Natural killer cell (primary cell): Measurements from ENCODE around the gene GRK2. TPM values are rescaled to one million over a fixed set of nuclear protein-coding genes. Genes with fewer than 3 reads are reported as not detected.

ENCODE experiments used
- ATAC-seq, 3 donors: fragments of 150-1000 bp in 2 of 3; fragments of 200-7000 bp in 1 of 3; cut with Tn5 transposase; 1 replicate in 1 of 3; 2 replicates in 2 of 3; pipeline ENCODE4 v1.10.0; 2021; ENCODE audit warnings: mild to moderate bottlenecking in 2 of 3, moderate library complexity in 2 of 3
- DNase-seq, 2 donors: peaks; one replicate each; pipeline versions ENCODE4 v3.0.0 to v3.0.0-alpha.2; 2013 to 2021; ENCODE audit warnings: mixed read lengths in 1 of 2
- H3K27ac ChIP-seq: one replicate; pipeline ENCODE4 v1.5.1; 2013; ENCODE audit warnings: mild to moderate bottlenecking, low read length
- H3K27me3 ChIP-seq: one replicate; pipeline ENCODE4 v1.6.1; 2013; ENCODE audit warnings: low read length; ENCODE audit not compliant: control insufficient read depth, insufficient read depth
- H3K36me3 ChIP-seq: one replicate; pipeline ENCODE4 v1.6.1; 2013; ENCODE audit warnings: low read length; ENCODE audit not compliant: control insufficient read depth, insufficient read depth
- H3K4me1 ChIP-seq: one replicate; pipeline ENCODE4 v1.6.1; 2013; ENCODE audit warnings: low read length; ENCODE audit not compliant: control insufficient read depth, insufficient read depth
- H3K4me3 ChIP-seq: one replicate; pipeline ENCODE4 v1.5.1; 2013; ENCODE audit warnings: low read length
- H3K9me3 ChIP-seq: one replicate; pipeline ENCODE4 v1.6.1; 2013; ENCODE audit warnings: low read length; ENCODE audit not compliant: control insufficient read depth, insufficient read depth
- H3K27ac Mint-ChIP-seq, 2 donors: one replicate each; pipeline ENCODE4 v1.8.0; 2022; ENCODE audit warnings: mild to moderate bottlenecking in 2 of 2, mixed read lengths in 2 of 2, moderate library complexity in 1 of 2
- H3K27me3 Mint-ChIP-seq, 2 donors: one replicate each; pipeline ENCODE4 v1.8.0; 2022; ENCODE audit warnings: low read depth in 2 of 2, mixed read lengths in 2 of 2
- H3K36me3 Mint-ChIP-seq: one replicate; pipeline ENCODE4 v1.8.0; 2022; ENCODE audit warnings: mixed read lengths
- H3K4me1 Mint-ChIP-seq, 2 donors: one replicate each; pipeline ENCODE4 v1.8.0; 2022; ENCODE audit warnings: mixed read lengths in 2 of 2
- H3K4me3 Mint-ChIP-seq: one replicate; pipeline ENCODE4 v1.8.0; 2022; ENCODE audit warnings: mild to moderate bottlenecking, moderate library complexity, mixed read lengths
- H3K9me3 Mint-ChIP-seq, 2 donors: one replicate each; pipeline ENCODE4 v1.8.0; 2022; ENCODE audit warnings: mixed read lengths in 2 of 2
- WGBS: methylation state at CpG from one replicate; pipeline ENCODE4 v1.1.7; 2013; ENCODE audit warnings: missing lambda C conversion rate; ENCODE audit not compliant: insufficient coverage; 5-methylcytosine and 5-hydroxymethylcytosine counted together
- intact Hi-C: fragments of 100-400 bp; cut with micrococcal nuclease; formaldehyde crosslinking; loops from one replicate; pipeline ENCODE4 v1.14.2; 2022
- total RNA-seq, 4 donors: library from RNA; stranded (reverse); fragments of 120-200 nt in 1 of 4; gene quantifications; one replicate each; pipeline versions ENCODE4 v1.2.3 to v1.2.4, GENCODE V29; 2013 to 2022
- TF ChIP-seq, protein P1 (sequence below): fragments of 200-600 bp; IDR thresholded peaks from one replicate; pipeline ENCODE4 v1.8.0; 2022; ENCODE audit warnings: antibody characterized with exemption

GRK2 gene
- total RNA-seq, 3 donors from 2014 or later (not counting 1 experiment from before 2014, with no cell fraction given) = 390 to 482 (median 441) TPM

DNA sequence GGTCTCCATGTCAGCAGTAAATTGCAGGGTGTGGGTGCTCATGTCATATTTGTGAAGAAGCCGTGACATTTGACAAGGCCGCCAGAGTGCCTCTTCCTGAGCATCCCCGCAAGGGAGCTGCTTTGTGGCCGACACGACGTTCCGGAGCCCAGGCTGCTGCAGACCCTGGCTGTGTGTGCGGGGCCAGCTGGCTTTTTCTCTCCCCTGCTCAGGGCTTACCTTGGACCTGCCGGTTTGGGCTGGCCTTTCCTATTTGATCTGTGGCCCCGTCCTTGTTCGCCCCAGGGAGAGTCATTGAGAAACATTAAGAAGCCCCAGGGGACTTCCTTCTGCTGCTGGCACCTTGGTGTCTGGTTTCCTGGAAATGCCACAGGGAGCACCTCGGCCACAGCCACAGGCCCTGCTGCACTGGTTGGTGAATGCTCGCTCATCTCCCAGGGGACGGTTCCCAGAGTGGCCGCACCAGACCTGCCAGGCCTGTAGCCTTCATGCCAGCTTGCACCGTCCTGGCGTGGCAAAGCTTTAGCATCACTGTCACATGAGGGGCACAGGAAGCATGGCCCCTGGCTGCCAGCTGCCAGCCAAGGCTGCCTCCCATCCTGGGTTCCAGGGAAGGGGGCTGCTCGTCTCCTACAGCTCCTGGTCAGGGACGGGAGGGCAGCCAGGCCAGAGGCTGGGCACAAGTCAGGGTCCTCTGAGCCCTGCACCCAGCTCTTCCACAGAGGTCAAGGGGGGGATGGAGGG lies 5.4 kb downstream of the GRK2 start:
- Mint-ChIP-seq H3K36me3 (no peaks in the 10 kb centered on the region), H3K9me3 (no peaks in the 10 kb centered on the region), H3K4me1 (peaks cover 79 to 82% of the 10 kb centered on the region in 2 donors), H3K27ac (peak overlapping the region; percentile 96 to 97), H3K4me3 (peak overlapping the region; percentile 97), H3K27me3 (no peaks in the 10 kb centered on the region)
- intact Hi-C loops = no loop called here
- Histone ChIP-seq H3K27me3 (no peaks in the 10 kb centered on the region), H3K36me3 (peaks cover 48% of the 10 kb centered on the region), H3K27ac (peak overlapping the region; percentile 95), H3K9me3 (no peaks in the 10 kb centered on the region), H3K4me3 (peak overlapping the region; percentile 2), H3K4me1 (peaks cover 95% of the 10 kb centered on the region)
- TF ChIP-seq, protein P1, sequence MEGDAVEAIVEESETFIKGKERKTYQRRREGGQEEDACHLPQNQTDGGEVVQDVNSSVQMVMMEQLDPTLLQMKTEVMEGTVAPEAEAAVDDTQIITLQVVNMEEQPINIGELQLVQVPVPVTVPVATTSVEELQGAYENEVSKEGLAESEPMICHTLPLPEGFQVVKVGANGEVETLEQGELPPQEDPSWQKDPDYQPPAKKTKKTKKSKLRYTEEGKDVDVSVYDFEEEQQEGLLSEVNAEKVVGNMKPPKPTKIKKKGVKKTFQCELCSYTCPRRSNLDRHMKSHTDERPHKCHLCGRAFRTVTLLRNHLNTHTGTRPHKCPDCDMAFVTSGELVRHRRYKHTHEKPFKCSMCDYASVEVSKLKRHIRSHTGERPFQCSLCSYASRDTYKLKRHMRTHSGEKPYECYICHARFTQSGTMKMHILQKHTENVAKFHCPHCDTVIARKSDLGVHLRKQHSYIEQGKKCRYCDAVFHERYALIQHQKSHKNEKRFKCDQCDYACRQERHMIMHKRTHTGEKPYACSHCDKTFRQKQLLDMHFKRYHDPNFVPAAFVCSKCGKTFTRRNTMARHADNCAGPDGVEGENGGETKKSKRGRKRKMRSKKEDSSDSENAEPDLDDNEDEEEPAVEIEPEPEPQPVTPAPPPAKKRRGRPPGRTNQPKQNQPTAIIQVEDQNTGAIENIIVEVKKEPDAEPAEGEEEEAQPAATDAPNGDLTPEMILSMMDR = no peak
- DNase-seq = peak; percentile 56 to 83
- peak; percentile 22 to 49 (median 42) for ATAC-seq
- WGBS = 2% methylated on average over 19 of the region's 19 CpGs

GRCh38 chr11:67272327-67273259 lies 6.3 kb downstream of the GRK2 start:
- WGBS = 33% methylated on average over 23 of the region's 23 CpGs
- H3K27ac Mint-ChIP-seq = peak overlapping the region; percentile 96 to 97
- Histone ChIP-seq H3K9me3 (no peaks in the 10 kb centered on the region), H3K27me3 (no peaks in the 10 kb centered on the region), H3K36me3 (peaks cover 51% of the 10 kb centered on the region), H3K27ac (peak overlapping the region; percentile 95), H3K4me3 (no peak overlapping the region), H3K4me1 (peaks cover 100% of the 10 kb centered on the region)
- intact Hi-C loops = no loop called here
- DNase-seq = peak in 1 of 2 donors; percentile 65
- ATAC-seq = peak in 1 of 3 donors; percentile 2
- H3K36me3 Mint-ChIP-seq = no peaks in the 10 kb centered on the region
- no peaks in the 10 kb centered on the region for H3K27me3 Mint-ChIP-seq
- peaks cover 83 to 84% of the 10 kb centered on the region in 2 donors for H3K4me1 Mint-ChIP-seq
- no peaks in the 10 kb centered on the region for H3K9me3 Mint-ChIP-seq
- TF ChIP-seq, protein P1 = no peak
- peak overlapping the region; percentile 97 for H3K4me3 Mint-ChIP-seq

GRCh38 chr11:67273260-67273990 lies 7.2 kb downstream of the GRK2 start:
- no peaks in the 10 kb centered on the region for H3K9me3 ChIP-seq
- intact Hi-C loops = no loop called here
- H3K4me3 ChIP-seq = no peak overlapping the region
- Mint-ChIP-seq H3K4me1 (peaks cover 78 to 83% of the 10 kb centered on the region in 2 donors), H3K36me3 (no peaks in the 10 kb centered on the region), H3K27me3 (no peaks in the 10 kb centered on the region), H3K9me3 (no peaks in the 10 kb centered on the region), H3K4me3 (peak overlapping the region; percentile 97), H3K27ac (peak overlapping the region; percentile 96 to 97)
- ATAC-seq (no peak), DNase-seq (no peak)
- TF ChIP-seq, protein P1 = no peak
- peaks cover 100% of the 10 kb centered on the region for H3K4me1 ChIP-seq
- H3K27me3 ChIP-seq = no peaks in the 10 kb centered on the region
- H3K36me3 ChIP-seq = peaks cover 53% of the 10 kb centered on the region
- peak overlapping the region; percentile 95 for H3K27ac ChIP-seq
- 38% methylated on average over 14 of the region's 14 CpGs for WGBS
